HG02610 (cell line): Measurements from ENCODE around the gene PPM1H.
"Not testable (repeated sequence)": the region's sequence is repeated elsewhere in the genome, so short reads cannot be mapped to it uniquely, and the experiment has no call there.

Experiments
- ATAC-seq: cut with Tn5 transposase; IDR thresholded peaks from one replicate; pipeline ENCODE4 v1.9.1; 2021; ENCODE audit warnings: mild to moderate bottlenecking, moderate library complexity; ENCODE audit not compliant: unreplicated experiment

PPM1H gene

GRCh38 chr12:62739266-62740015 is 195.5 kb downstream of the PPM1H start:
- ATAC-seq: no peak

- no peak for ATAC-seq
Measured at GRCh38 chr12:62738616-62739015, 196.3 kb downstream of the PPM1H start.

- no peak for ATAC-seq
Measured at GRCh38 chr12:62738105-62738504, 196.8 kb downstream of the PPM1H start.

GRCh38 chr12:62737615-62738014 is 197.3 kb downstream of the PPM1H start:
- ATAC-seq: no peak

GRCh38 chr12:62737188-62737587 is 197.8 kb downstream of the PPM1H start:
- ATAC-seq: no peak

- no peak for ATAC-seq
Measured at GRCh38 chr12:62736596-62736995, 198.4 kb downstream of the PPM1H start.

GRCh38 chr12:62732861-62733427 is 202.0 kb downstream of the PPM1H start:
- peak; percentile 31 for ATAC-seq

- ATAC-seq: peak; percentile 70
Measured at GRCh38 chr12:62731055-62731820, 203.7 kb downstream of the PPM1H start.

GRCh38 chr12:62730649-62731048 is 204.3 kb downstream of the PPM1H start:
- no peak for ATAC-seq

- not testable (repeated sequence) for ATAC-seq
Measured at GRCh38 chr12:62729579-62730544, 205.1 kb downstream of the PPM1H start.

- ATAC-seq: no peak
Measured at GRCh38 chr12:62728741-62729140, 206.2 kb downstream of the PPM1H start.

GRCh38 chr12:62726471-62726980 is 208.4 kb downstream of the PPM1H start:
- ATAC-seq: no peak

GRCh38 chr12:62725781-62726180 is 209.2 kb downstream of the PPM1H start:
- ATAC-seq: no peak

GRCh38 chr12:62724947-62725451 is 210.0 kb downstream of the PPM1H start:
- no peak for ATAC-seq

- ATAC-seq: no peak
Measured at GRCh38 chr12:62724285-62724684, 210.7 kb downstream of the PPM1H start.

- ATAC-seq: no peak
Measured at GRCh38 chr12:62722971-62723680, 211.8 kb downstream of the PPM1H start.

GRCh38 chr12:62720661-62721330 is 214.2 kb downstream of the PPM1H start:
- no peak for ATAC-seq

GRCh38 chr12:62720025-62720424 is 214.9 kb downstream of the PPM1H start:
- no peak for ATAC-seq

GRCh38 chr12:62718762-62719426 is 216.1 kb downstream of the PPM1H start:
- no peak for ATAC-seq
